GM12872 (cell line): ENCODE data around the gene HHAT.

Experiments used
- CTCF ChIP-seq: IDR thresholded peaks from 3 replicates; pipeline ENCODE4 v1.5.1; 2011; ENCODE audit warnings: low read depth, mild to moderate bottlenecking, low read length, moderate library complexity; ENCODE audit not compliant: insufficient read depth

The HHAT gene

GRCh38 chr1:210445485-210445884 lies 116.8 kb downstream of the HHAT start:
- no peak for TF ChIP-seq CTCF

- TF ChIP-seq CTCF: no peak
These were observed 117.2 kb downstream of the HHAT start for GRCh38 chr1:210445931-210446330.

- TF ChIP-seq CTCF: no peak
These were observed 117.8 kb downstream of the HHAT start for GRCh38 chr1:210446479-210446878.

- TF ChIP-seq CTCF: no peak
These were observed 118.9 kb downstream of the HHAT start for GRCh38 chr1:210447456-210448057.

- TF ChIP-seq CTCF: peak; percentile 47; the same call in 2 of the 3 replicates
These were observed 119.7 kb downstream of the HHAT start for GRCh38 chr1:210448297-210448892.

- TF ChIP-seq CTCF: no peak
These were observed 127.3 kb downstream of the HHAT start for GRCh38 chr1:210455840-210456603.

- no peak for TF ChIP-seq CTCF
These were observed 128.1 kb downstream of the HHAT start for GRCh38 chr1:210456731-210457255.
